AG04449 (cell line): ENCODE measurements around the gene CTDSP2.
"Not testable (repeated sequence)": the region's sequence is repeated elsewhere in the genome, so short reads cannot be mapped to it uniquely, and the experiment has no call there.

ENCODE experiments used
- CTCF ChIA-PET: fragments of 350-600 bp; formaldehyde crosslinking; extraction: SDS; loops from one replicate; lab custom pipeline; 2021; ENCODE audit warnings: antibody characterized with exemption; lab: Yijun Ruan, JAX
- POLR2A ChIA-PET: fragments of 400-600, 350-600 bp; formaldehyde crosslinking; extraction: SDS; loops from one replicate; lab custom pipeline; 2020; ENCODE audit warnings: antibody characterized with exemption, inconsistent platforms; lab: Yijun Ruan, JAX
- DNase-seq: peaks from one replicate; pipeline ENCODE4 v3.0.0-alpha.2; 2010; ENCODE audit warnings: low read depth, low spot score
- H3K4me3 ChIP-seq: 2 replicates; pipeline ENCODE4 v1.5.1; 2011; ENCODE audit warnings: low read depth, mild to moderate bottlenecking, control low read depth, low read length
- CTCF ChIP-seq: IDR thresholded peaks from one replicate; pipeline ENCODE4 v1.5.1; 2011; ENCODE audit warnings: mild to moderate bottlenecking, moderate library complexity, low read length, control low read depth, inconsistent platforms; ENCODE audit not compliant: insufficient read depth; ENCODE audit errors: missing control alignments

Gene CTDSP2

GRCh38 chr12:57883700-57884099 is 37.2 kb upstream of the CTDSP2 start:
- TF ChIP-seq CTCF = no peak
- CTCF ChIA-PET = interaction anchor here (1.2 kb wide), 1 partner anchor 12 kb away, joined by 3 read pairs; no protein-coding TSS in a partner anchor
- H3K4me3 ChIP-seq = no peak overlapping the region
- POLR2A ChIA-PET = no interaction called here
- no peak for DNase-seq

- POLR2A ChIA-PET = interaction anchor here (0.9 kb wide), 1 partner anchor 38 kb away, joined by 3 read pairs; no protein-coding TSS in a partner anchor
- TF ChIP-seq CTCF = no peak
- CTCF ChIA-PET = interaction anchor here (0.7 to 1.8 kb wide), 5 partner anchors 11 to 23 kb away, joined by 3 to 6 read pairs (median 3); no protein-coding TSS in a partner anchor
- DNase-seq = no peak
- H3K4me3 ChIP-seq = no peak overlapping the region
Measured at GRCh38 chr12:57883057-57883456, 36.5 kb upstream of the CTDSP2 start.

- no peak overlapping the region for H3K4me3 ChIP-seq
- POLR2A ChIA-PET = interaction anchor here (0.9 kb wide), 1 partner anchor 38 kb away, joined by 3 read pairs; no protein-coding TSS in a partner anchor
- CTCF ChIA-PET = interaction anchor here (0.7 to 1.8 kb wide), 5 partner anchors 12 to 45 kb away, joined by 3 to 6 read pairs (median 3); no protein-coding TSS in a partner anchor
- no peak for TF ChIP-seq CTCF
- DNase-seq = no peak
Measured at GRCh38 chr12:57882575-57882974, 36.0 kb upstream of the CTDSP2 start.

- ChIA-PET CTCF (interaction anchor here (1.0 to 2.0 kb wide), 8 partner anchors 9 to 78 kb away, joined by 3 to 10 read pairs (median 5); partner anchors contain the start of gene CTDSP2), POLR2A (interaction anchor here (0.7 to 1.6 kb wide), 5 partner anchors 9 to 46 kb away, joined by 3 to 4 read pairs (median 3); no protein-coding TSS in a partner anchor)
- no peak for DNase-seq
- no peak overlapping the region for H3K4me3 ChIP-seq
- TF ChIP-seq CTCF = no peak
Measured at GRCh38 chr12:57881475-57881874, 34.9 kb upstream of the CTDSP2 start.

GRCh38 chr12:57881035-57881434 is 34.5 kb upstream of the CTDSP2 start:
- H3K4me3 ChIP-seq, DNase-seq: not testable (repeated sequence)
- POLR2A ChIA-PET = interaction anchor here (0.7 to 1.6 kb wide), 5 partner anchors 10 to 46 kb away, joined by 3 to 4 read pairs (median 3); no protein-coding TSS in a partner anchor
- CTCF ChIA-PET = interaction anchor here (1.0 to 2.0 kb wide), 7 partner anchors 9 to 78 kb away, joined by 3 to 10 read pairs (median 5); partner anchors contain the start of gene CTDSP2

- DNase-seq = no peak
- POLR2A ChIA-PET = interaction anchor here (1.0 to 1.5 kb wide), 2 partner anchors 10 to 31 kb away, joined by 3 to 4 read pairs; partner anchors contain the start of gene CTDSP2
- H3K4me3 ChIP-seq = no peak overlapping the region
- CTCF ChIA-PET = interaction anchor here (1.2 to 2.9 kb wide), 3 partner anchors 9 to 13 kb away, joined by 3 to 14 read pairs (median 3); no protein-coding TSS in a partner anchor
- no peak for TF ChIP-seq CTCF
Measured at GRCh38 chr12:57877876-57878275, 31.3 kb upstream of the CTDSP2 start.
